Suprapubic skin (tissue), 4 donors: Measurements from ENCODE around the gene EPHB1. TPM values are rescaled to one million over a fixed set of nuclear protein-coding genes. Genes with fewer than 3 reads are reported as not detected.

ENCODE experiments used
- DNase-seq, 2 donors: peaks; one replicate each; pipeline ENCODE4 v3.0.0-alpha.2; 2019; ENCODE audit warnings: low spot score in 2 of 2
- H3K27ac ChIP-seq: fragments of 200-600 bp; sonication (generic); one replicate; pipeline ENCODE4 v1.5.1; 2019
- H3K27me3 ChIP-seq: fragments of 200-600 bp; sonication (generic); one replicate; pipeline ENCODE4 v1.5.1; 2019
- H3K36me3 ChIP-seq: fragments of 200-600 bp; sonication (generic); one replicate; pipeline ENCODE4 v1.5.1; 2019
- H3K4me1 ChIP-seq: fragments of 200-600 bp; sonication (generic); one replicate; pipeline ENCODE4 v1.5.1; 2019
- H3K4me3 ChIP-seq: fragments of 200-600 bp; sonication (generic); one replicate; pipeline ENCODE4 v1.5.1; 2019; ENCODE audit warnings: mild to moderate bottlenecking
- H3K9me3 ChIP-seq: fragments of 200-600 bp; sonication (generic); one replicate; pipeline ENCODE4 v1.5.1; 2019
- EP300 ChIP-seq: sonication (generic); formaldehyde crosslinking; IDR thresholded peaks from one replicate; pipeline ENCODE4 v1.6.1; 2017; ENCODE audit warnings: antibody characterized with exemption
- POLR2A ChIP-seq, 2 donors: fragments of 450-650 bp; IDR thresholded peaks; one replicate each; pipeline ENCODE4 v1.6.1; 2017; ENCODE audit warnings: antibody characterized with exemption in 2 of 2, mild to moderate bottlenecking in 2 of 2, moderate library complexity in 2 of 2
- POLR2AphosphoS5 ChIP-seq, 3 donors: sonication (generic); formaldehyde crosslinking; IDR thresholded peaks; one replicate each; pipeline ENCODE4 v1.6.1; 2017; ENCODE audit warnings: antibody characterized with exemption in 3 of 3
- WGBS: methylation state at CpG from one replicate; pipeline ENCODE4 v1.1.5; 2018; 5-methylcytosine and 5-hydroxymethylcytosine counted together
- total RNA-seq, 4 donors: library from RNA; depleted of rRNA; stranded (reverse); fragments of >200 nt; gene quantifications; one replicate each; pipeline ENCODE4 v1.1.0, GENCODE V29; 2016
- TF ChIP-seq, protein P1 (sequence below), 2 donors: fragments of 200-600 bp in 1 of 2; fragments of 450-650 bp in 1 of 2; sonication (generic) in 1 of 2; IDR thresholded peaks; one replicate each; pipeline ENCODE4 v1.5.1; 2016 to 2019; ENCODE audit warnings: antibody characterized with exemption in 2 of 2, mild to moderate bottlenecking in 1 of 2, moderate library complexity in 1 of 2

The EPHB1 gene
- total RNA-seq, 4 donors from 2014 or later: 8.5 to 30.7 (median 18.5) TPM

DNA sequence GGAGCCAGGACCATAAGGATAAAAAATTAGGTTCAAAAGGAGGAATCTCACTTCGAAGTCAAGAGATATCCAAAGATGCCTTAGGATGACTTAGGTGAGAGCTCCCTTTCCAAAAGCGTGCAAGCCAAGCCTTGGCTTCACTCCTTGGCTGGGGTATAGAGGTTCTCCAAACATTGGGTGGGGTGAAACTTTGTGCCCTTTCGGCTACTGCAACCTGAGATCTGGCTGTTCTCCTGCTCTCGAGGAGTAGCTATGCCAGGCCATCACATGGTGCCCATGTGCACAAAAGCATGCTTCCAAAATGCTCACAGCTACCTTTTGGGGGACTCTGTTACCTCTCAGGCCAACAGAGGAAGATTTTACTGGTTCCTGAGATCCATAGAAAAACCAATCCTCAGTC, 373.8 kb downstream of the EPHB1 start:
- TF ChIP-seq POLR2AphosphoS5 (IDR thresholded peaks at IDR 0.05) (no peak), EP300 (no peak), POLR2A (IDR thresholded peaks at IDR 0.05) (no peak)
- TF ChIP-seq, protein P1, sequence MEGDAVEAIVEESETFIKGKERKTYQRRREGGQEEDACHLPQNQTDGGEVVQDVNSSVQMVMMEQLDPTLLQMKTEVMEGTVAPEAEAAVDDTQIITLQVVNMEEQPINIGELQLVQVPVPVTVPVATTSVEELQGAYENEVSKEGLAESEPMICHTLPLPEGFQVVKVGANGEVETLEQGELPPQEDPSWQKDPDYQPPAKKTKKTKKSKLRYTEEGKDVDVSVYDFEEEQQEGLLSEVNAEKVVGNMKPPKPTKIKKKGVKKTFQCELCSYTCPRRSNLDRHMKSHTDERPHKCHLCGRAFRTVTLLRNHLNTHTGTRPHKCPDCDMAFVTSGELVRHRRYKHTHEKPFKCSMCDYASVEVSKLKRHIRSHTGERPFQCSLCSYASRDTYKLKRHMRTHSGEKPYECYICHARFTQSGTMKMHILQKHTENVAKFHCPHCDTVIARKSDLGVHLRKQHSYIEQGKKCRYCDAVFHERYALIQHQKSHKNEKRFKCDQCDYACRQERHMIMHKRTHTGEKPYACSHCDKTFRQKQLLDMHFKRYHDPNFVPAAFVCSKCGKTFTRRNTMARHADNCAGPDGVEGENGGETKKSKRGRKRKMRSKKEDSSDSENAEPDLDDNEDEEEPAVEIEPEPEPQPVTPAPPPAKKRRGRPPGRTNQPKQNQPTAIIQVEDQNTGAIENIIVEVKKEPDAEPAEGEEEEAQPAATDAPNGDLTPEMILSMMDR (IDR thresholded peaks at IDR 0.05): no peak
- Histone ChIP-seq H3K36me3 (peaks cover 4% of the 10 kb centered on the region), H3K27me3 (no peaks in the 10 kb centered on the region), H3K4me3 (no peak overlapping the region), H3K4me1 (no peaks in the 10 kb centered on the region), H3K9me3 (no peaks in the 10 kb centered on the region), H3K27ac (no peak overlapping the region)
- DNase-seq: no peak
- 64% methylated on average over 4 of the region's 4 CpGs for WGBS

DNA sequence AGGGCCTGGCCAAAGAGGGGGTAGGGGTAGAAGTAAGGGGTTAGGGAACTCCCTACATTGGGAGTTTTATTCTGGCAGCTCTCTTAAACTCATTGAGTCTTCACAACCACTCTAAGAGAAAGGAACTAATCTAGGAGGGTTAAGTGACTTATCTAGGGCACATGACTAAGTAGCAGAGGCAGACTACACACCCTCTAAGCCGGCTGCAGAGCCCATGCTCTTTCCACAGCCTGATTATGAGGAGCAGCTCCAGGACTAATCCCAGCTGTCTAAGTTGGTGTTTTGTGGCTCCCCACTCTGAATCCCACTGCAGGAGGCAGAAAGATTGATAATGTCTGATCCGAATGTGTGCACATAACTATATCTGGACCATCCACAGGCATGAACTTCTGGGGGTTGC, 374.6 kb downstream of the EPHB1 start:
- 80% methylated on average over 2 of the region's 2 CpGs for WGBS
- Histone ChIP-seq H3K27ac (no peak overlapping the region), H3K4me3 (no peak overlapping the region), H3K4me1 (no peaks in the 10 kb centered on the region), H3K27me3 (no peaks in the 10 kb centered on the region), H3K9me3 (no peaks in the 10 kb centered on the region), H3K36me3 (peaks cover 4% of the 10 kb centered on the region)
- DNase-seq: no peak
- no peak for TF ChIP-seq POLR2AphosphoS5 (IDR thresholded peaks at IDR 0.05)
- TF ChIP-seq POLR2A (IDR thresholded peaks at IDR 0.05): no peak
- TF ChIP-seq, protein P1 (IDR thresholded peaks at IDR 0.05): no peak
- TF ChIP-seq EP300: no peak

DNA sequence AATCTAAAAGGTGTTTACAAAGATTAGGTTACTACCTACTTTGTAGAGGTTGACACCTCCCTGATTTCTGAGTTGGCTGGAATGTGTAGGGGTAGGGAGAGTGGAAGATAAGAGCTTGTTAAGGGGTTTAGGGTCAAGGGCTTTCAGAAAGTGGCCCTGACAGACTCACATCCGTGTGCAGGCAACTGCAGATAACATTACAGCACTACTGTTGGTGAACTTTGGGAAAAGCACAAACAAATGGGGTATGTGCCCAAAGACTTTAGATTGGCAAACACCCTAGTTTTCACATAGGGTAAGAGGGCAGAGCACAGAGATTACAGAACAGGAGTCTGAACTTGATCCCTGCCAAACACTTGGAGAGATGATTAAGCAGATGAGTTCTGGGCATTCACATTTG, 375.7 kb downstream of the EPHB1 start:
- H3K27ac ChIP-seq: no peak overlapping the region
- DNase-seq: no peak
- peaks cover 4% of the 10 kb centered on the region for H3K36me3 ChIP-seq
- no peak overlapping the region for H3K4me3 ChIP-seq
- H3K4me1 ChIP-seq: peaks cover 4% of the 10 kb centered on the region
- no peaks in the 10 kb centered on the region for H3K27me3 ChIP-seq
- WGBS: 63% methylated on average over 1 of the region's 1 CpG
- no peaks in the 10 kb centered on the region for H3K9me3 ChIP-seq
- TF ChIP-seq POLR2AphosphoS5 (IDR thresholded peaks at IDR 0.05) (no peak), POLR2A (IDR thresholded peaks at IDR 0.05) (no peak)
- TF ChIP-seq, protein P1 (IDR thresholded peaks at IDR 0.05): no peak

DNA sequence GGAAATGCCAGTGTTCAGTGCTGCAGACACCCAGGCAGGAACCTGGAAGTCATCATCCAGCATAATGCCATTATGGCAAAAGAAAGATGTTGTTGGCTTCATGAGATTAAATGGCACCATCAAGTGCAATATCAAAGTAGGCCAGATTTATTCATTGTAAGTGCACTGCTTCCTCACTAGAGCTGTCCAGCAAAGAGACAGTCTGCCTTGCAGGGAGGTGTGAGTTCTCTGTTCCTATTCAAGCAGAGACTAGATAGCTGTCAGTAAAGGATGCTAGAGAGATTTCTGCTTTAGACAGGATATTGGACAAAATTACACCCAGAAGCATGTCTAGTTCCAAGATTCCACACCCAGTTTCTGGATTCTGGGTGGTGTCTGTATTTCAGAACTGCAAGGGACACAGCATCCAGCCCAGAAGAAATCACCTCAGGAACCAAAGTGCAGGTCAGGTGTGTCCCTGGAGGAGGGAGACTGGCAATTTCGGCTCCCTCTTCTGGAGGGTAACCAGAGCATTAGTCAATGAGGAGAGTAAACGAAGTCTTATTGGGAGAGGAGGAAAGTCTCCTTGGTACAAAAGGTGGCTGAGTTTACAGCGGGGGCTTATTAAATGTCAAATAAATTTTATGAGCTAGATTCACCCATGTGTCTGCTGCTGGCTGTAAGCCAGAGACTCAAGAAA, 377.3 kb downstream of the EPHB1 start:
- peaks cover 4% of the 10 kb centered on the region for H3K4me1 ChIP-seq
- DNase-seq: no peak
- TF ChIP-seq POLR2AphosphoS5 (IDR thresholded peaks at IDR 0.05): no peak
- no peak for TF ChIP-seq EP300
- TF ChIP-seq POLR2A (IDR thresholded peaks at IDR 0.05): no peak
- TF ChIP-seq, protein P1 (IDR thresholded peaks at IDR 0.05): no peak
- H3K36me3 ChIP-seq: no peaks in the 10 kb centered on the region
- H3K9me3 ChIP-seq: no peaks in the 10 kb centered on the region
- H3K27ac ChIP-seq: no peak overlapping the region
- H3K27me3 ChIP-seq: no peaks in the 10 kb centered on the region
- WGBS: 66% methylated on average over 3 of the region's 3 CpGs
- no peak overlapping the region for H3K4me3 ChIP-seq

DNA sequence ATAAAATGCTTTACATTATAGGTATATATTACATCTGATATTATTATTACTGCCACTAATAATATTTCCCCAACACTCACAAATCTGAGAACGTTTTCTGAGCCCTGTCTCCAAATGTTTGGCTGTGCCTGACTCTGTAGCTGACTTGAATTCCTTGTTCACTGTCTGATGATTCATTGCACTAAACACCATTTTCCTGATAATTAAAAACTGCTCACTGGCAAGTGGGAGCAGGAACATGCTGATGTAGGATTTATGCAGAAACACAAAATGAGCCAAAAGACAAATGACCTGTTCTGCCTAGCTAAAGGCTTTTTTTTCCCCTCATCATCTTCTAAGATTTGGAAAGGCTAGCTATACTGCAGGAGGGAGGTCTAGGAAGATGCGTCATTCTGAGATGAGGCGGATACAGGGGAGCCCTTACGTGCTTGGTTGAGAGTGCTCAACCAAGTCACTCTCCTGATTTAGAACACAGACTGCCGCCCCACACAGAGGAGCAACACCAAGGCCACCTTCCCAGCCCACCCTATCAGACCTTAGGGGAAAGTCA, 380.7 kb downstream of the EPHB1 start:
- Histone ChIP-seq H3K27ac (no peak overlapping the region), H3K4me3 (no peak overlapping the region), H3K9me3 (no peaks in the 10 kb centered on the region), H3K36me3 (no peaks in the 10 kb centered on the region), H3K27me3 (no peaks in the 10 kb centered on the region), H3K4me1 (peaks cover 4% of the 10 kb centered on the region)
- no peak for DNase-seq
- 45% methylated on average over 5 of the region's 5 CpGs for WGBS
- TF ChIP-seq, protein P1 (IDR thresholded peaks at IDR 0.05): no peak
- TF ChIP-seq EP300 (no peak), POLR2AphosphoS5 (IDR thresholded peaks at IDR 0.05) (no peak), POLR2A (IDR thresholded peaks at IDR 0.05) (no peak)
